Activated T-helper 2 cell treated with anti-CD3 and anti-CD28 coated beads, Interferon-gamma antibody, Interleukin-2, Interleukin-4, amounts not matched to agents 10 μg/mL and 5 μg/mL and 100 μg/mL, durations not matched to agents 14 hours and 24 hours and 36 hours (primary cell): ENCODE results near the gene BRAT1. TPM values are rescaled to one million over a fixed set of nuclear protein-coding genes. Genes with fewer than 3 reads are reported as not detected.

Source experiments
- DNase-seq: peaks from one replicate; pipeline ENCODE4 v3.0.0; 2021; ENCODE audit warnings: low spot score
- H3K27ac Mint-ChIP-seq: one replicate; pipeline ENCODE4 v1.8.0; 2021; ENCODE audit warnings: mixed read lengths
- H3K27me3 Mint-ChIP-seq: one replicate; pipeline ENCODE4 v1.8.0; 2021; ENCODE audit warnings: low read depth, mixed read lengths
- H3K36me3 Mint-ChIP-seq: one replicate; pipeline ENCODE4 v1.8.0; 2021; ENCODE audit warnings: low read depth, mixed read lengths
- H3K4me1 Mint-ChIP-seq: one replicate; pipeline ENCODE4 v1.8.0; 2021; ENCODE audit warnings: low read depth, mixed read lengths
- H3K4me3 Mint-ChIP-seq: one replicate; pipeline ENCODE4 v1.8.0; 2021; ENCODE audit warnings: low read depth, mild to moderate bottlenecking, moderate library complexity, mixed read lengths
- H3K9me3 Mint-ChIP-seq: one replicate; pipeline ENCODE4 v1.8.0; 2021; ENCODE audit warnings: mixed read lengths
- intact Hi-C: fragments of 100-400 bp; cut with micrococcal nuclease; formaldehyde crosslinking; loops from one replicate; pipeline ENCODE4 v1.15.1; 2023
- total RNA-seq: library from RNA; stranded (reverse); gene quantifications from 2 replicates; pipeline ENCODE4 v1.2.3, GENCODE V29; 2022

BRAT1 gene
- total RNA-seq, 1 donor from 2014 or later = 39.9 TPM

DNA sequence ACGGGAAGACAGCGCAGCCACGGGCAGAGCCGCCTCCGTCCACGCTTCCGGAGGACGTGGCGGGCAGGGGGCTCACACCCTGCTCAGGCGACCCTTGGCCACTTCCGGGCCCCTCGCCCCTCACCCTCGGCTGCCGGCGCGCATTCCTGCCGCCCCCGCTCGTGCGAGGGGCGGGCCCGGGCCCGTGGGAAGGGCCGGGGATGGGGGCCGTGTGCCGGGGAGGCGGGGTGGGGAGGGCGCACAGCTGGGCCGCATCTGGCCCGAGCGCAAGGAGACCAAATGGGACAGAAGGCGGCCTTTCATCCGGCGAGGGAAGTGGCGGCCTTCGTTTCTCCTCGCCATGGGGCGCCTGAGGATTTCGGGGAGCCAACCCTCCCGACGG is 36.6 kb downstream of the BRAT1 start:
- no peak for DNase-seq
- Mint-ChIP-seq H3K4me3 (peak overlapping the region; percentile 69), H3K4me1 (peaks cover 27% of the 10 kb centered on the region), H3K27ac (no peak overlapping the region), H3K9me3 (no peaks in the 10 kb centered on the region), H3K36me3 (peaks cover 6% of the 10 kb centered on the region), H3K27me3 (peaks cover 3% of the 10 kb centered on the region)
- intact Hi-C loops = loop anchor here (1.0 kb wide), 1 partner anchor 41 kb away; no protein-coding TSS in a partner anchor

DNA sequence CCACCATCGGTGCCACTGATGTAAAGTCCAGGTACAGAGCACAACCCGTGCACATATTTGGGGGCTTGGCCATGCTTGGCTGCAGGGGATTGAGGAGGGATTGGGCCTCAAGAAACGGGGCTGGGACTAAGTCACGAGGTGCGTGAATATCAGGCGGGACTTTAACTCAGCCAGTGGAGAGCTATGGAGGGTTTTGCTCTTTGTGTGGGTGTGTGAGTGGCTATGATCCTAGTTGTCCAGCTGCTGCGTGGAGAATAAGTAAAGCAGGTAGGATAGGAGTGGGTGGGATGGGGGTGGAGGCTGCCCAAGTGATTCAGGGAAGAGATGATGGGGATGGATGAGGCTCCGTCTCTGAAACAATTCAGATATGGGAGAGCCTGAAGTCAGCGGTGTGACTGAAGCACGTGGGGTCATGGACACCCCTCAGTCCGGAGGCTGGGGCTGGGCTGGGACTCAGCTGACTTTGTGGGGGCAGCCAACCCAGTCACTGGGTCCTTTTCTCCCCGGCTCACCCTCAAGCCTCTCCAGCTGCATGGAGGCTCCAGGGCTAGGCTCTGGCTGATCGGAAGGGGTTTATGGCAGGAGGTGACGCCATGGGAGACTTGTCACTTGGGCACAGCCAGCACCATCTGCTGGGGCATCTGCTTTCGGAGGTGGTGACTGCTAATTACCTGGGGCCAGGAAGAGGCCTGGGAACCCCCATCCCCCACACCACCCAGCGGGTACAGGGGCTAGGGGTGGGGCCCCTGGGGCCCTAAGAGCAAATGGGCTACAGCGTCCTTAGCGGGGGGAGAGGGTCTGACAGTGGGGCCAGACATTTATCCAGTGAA is 37.4 kb downstream of the BRAT1 start:
- DNase-seq = no peak
- Mint-ChIP-seq H3K4me3 (peak overlapping the region; percentile 52), H3K27me3 (peaks cover 3% of the 10 kb centered on the region), H3K4me1 (peaks cover 24% of the 10 kb centered on the region), H3K27ac (no peak overlapping the region), H3K9me3 (no peaks in the 10 kb centered on the region), H3K36me3 (peaks cover 6% of the 10 kb centered on the region)
- intact Hi-C loops = no loop called here

DNA sequence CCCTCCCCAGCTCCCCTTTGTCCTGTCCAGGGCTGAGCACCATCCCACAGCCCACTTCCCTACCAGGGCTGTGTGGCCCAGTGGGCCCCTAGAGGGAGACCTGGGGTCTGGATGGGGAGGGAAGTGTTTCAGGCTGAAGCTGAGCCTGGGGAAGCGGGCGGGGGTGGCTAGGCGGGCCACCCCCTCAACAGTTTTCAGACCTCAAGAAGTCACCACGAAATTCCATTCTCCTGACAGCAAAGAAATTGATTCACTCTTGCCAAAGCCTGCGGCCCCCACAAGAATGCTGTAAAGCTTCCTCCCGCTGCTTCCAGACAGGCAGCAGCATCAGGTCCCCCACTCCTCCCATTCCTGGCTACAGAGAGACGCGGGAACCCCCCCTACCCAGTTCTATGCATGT is 38.3 kb downstream of the BRAT1 start:
- H3K4me1 Mint-ChIP-seq = peaks cover 22% of the 10 kb centered on the region
- H3K4me3 Mint-ChIP-seq = no peak overlapping the region
- DNase-seq = no peak
- peaks cover 6% of the 10 kb centered on the region for H3K36me3 Mint-ChIP-seq
- H3K27ac Mint-ChIP-seq = no peak overlapping the region
- H3K27me3 Mint-ChIP-seq = peaks cover 3% of the 10 kb centered on the region
- intact Hi-C loops = no loop called here
- H3K9me3 Mint-ChIP-seq = no peaks in the 10 kb centered on the region

DNA sequence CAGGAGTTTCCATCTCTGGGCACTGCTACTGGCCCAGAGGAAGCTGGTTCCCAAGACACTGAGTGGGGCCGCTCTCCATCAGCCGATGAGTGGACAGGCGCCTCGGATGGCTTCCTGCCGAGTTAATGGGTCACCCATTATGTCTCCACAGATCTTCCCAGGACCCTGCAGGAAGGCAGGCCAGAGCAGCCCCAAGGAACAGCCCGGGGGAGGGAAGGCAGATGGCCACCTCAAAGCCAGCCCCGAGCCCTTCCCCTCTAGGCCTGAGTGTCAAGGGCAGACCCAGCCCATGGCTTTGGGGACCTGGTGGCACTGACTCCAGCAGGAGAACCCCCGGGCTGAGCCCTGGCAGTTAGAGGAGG is 39.1 kb downstream of the BRAT1 start:
- Mint-ChIP-seq H3K36me3 (no peaks in the 10 kb centered on the region), H3K4me3 (no peak overlapping the region), H3K4me1 (peaks cover 21% of the 10 kb centered on the region), H3K27me3 (peaks cover 3% of the 10 kb centered on the region), H3K9me3 (no peaks in the 10 kb centered on the region), H3K27ac (no peak overlapping the region)
- DNase-seq = no peak
- intact Hi-C loops = no loop called here

DNA sequence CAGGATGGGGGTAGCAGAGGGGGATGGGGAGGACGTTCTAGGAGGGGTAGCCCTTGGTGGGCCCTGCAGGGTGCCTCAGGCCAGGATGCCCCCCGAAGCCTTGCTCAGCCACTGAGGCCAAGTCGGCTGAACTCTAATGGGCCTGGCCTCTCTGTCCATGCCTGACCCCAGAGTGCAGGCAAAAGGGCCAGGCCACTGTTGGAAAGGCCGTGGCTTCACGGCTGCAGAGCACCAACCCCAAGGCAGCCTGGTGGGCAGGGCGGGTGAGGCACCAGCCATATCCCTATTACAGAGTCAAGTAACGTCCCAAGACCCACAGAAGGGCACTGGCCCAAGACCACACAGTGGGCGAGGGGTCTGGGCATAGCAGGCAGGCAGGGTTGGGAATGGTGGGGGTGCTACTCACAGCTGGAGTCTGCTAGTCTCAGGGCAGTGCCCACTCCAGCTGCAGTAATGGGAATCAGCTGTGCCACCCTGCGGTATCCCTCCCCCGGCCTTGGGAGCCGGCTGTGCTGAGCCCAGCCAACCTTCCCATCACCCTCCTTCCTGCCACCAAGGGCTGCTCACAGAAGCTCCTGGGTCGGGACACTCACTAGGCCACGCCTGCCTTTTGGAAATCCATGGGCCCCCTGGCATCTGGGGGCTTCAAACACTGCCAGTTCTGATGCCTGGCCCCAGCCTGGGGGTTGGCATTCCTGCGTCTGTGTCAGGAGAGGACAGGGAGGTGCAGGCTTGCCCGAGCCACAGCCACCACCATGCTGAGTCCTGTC is 39.7 kb downstream of the BRAT1 start:
- peaks cover 22% of the 10 kb centered on the region for H3K4me1 Mint-ChIP-seq
- H3K36me3 Mint-ChIP-seq = no peaks in the 10 kb centered on the region
- no peaks in the 10 kb centered on the region for H3K9me3 Mint-ChIP-seq
- H3K27me3 Mint-ChIP-seq = peaks cover 3% of the 10 kb centered on the region
- no peak overlapping the region for H3K4me3 Mint-ChIP-seq
- DNase-seq = no peak
- H3K27ac Mint-ChIP-seq = no peak overlapping the region
- intact Hi-C loops = no loop called here

DNA sequence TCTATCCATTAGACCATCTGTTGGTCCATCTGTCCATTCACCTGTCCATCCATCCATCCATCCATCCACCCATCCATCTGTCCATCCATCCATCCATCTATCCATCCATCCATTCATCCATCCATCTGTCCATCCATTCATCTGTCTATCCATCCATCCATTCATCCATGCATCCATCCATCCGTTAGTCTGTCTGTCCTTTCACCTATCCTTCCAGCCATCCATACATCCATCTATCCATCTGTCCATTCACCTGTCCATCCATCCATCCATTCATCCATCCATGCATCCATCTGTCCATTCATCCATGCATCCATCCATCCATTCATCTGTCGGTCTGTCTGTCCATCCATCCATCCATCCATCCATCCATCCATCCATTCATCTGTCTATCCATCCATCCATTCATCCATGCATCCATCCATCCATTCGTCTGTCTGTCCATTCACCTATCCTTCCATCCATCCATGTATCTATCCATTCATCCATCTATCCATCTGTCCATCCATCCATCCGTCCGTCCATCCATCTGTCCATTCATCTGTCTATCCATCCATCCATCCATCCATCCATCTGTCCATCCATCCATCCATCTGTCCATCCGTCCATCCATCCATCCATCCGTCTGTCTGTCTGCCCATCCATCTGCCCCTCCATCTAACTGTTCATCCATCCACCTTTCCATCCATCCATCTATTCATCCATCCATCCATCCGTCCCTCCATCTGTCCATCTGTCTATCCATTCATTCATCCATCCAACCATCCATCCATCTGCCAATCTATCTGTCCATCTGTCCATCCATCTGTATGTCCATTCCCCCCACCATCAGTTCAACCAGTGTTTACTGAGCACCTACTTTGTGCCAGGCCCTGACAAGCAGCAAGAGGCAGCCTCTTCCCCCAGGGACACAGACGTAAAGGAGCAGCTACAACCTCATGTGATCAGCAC is 40.6 kb downstream of the BRAT1 start:
- Mint-ChIP-seq H3K27me3 (peaks cover 3% of the 10 kb centered on the region), H3K4me3 (no peak overlapping the region), H3K9me3 (no peaks in the 10 kb centered on the region), H3K4me1 (peaks cover 22% of the 10 kb centered on the region), H3K27ac (no peak overlapping the region), H3K36me3 (no peaks in the 10 kb centered on the region)
- no peak for DNase-seq
- intact Hi-C loops = no loop called here

DNA sequence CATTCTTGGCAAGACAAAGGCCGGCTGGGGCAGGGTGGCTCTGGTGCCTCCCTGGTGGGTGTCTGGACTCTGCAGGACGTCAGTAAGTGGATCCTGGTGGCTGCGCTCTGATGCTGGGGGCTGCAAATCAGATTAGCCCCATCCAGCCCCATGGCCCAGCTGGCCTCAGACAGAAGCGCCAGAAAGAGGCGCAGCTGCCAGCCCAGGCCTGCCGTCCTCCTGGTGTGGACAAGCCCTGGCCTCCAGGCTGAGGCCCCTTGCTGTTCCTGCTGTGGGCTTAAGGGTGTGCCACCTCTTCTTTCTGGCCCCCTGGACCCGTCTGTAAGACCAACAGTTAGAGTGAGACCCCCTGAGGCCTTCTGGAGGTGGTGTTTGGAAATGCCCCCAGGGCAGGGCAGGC is 41.6 kb downstream of the BRAT1 start:
- Mint-ChIP-seq H3K27me3 (peaks cover 3% of the 10 kb centered on the region), H3K9me3 (no peaks in the 10 kb centered on the region), H3K36me3 (no peaks in the 10 kb centered on the region), H3K4me1 (peaks cover 30% of the 10 kb centered on the region), H3K27ac (no peak overlapping the region), H3K4me3 (no peak overlapping the region)
- intact Hi-C loops = no loop called here
- DNase-seq = no peak

DNA sequence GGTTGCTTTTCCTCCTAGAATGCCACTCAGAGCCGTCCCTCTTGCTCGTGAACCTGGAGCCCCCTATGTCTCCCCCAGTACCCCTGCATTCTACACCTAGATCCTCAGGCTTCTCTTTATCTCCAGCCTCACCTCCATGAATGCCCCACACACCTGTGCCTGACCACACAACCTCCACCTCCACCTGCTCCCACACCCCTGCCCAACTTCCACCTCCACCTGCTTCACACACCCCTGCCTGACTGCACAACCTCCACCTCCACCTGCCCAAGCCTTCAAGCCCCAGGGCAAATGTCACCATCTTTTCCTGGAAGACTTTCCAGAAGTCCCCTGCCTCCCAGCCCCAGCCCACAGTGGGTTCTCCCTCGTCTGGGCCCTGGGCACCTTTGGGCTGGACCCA is 42.6 kb downstream of the BRAT1 start:
- Mint-ChIP-seq H3K4me1 (peaks cover 33% of the 10 kb centered on the region), H3K4me3 (no peak overlapping the region)

DNA sequence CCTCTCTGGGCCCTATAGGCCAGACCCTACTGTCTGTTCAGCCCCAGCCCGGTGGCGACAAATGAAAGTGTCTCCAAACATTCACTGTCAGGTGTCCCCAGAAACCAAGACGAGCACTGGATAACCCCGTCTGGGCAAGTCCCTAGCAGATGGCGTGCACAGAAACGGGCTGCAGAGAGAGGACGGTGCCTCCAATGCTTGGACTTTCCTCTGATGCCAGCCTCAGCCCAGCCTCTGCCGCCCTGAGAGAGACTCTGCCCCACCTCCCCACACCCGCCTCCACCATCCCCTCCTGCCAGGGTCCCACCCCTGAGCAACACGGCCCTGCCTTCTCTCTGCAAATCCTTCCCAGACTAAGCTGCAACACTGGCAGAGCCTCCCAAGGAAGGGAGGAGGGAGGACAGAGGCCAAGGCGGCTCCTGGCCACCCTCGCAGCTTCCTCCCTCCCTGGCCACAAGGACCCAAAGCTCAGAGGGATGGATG is 43.1 kb downstream of the BRAT1 start:
- H3K9me3 Mint-ChIP-seq = no peaks in the 10 kb centered on the region
- peaks cover 29% of the 10 kb centered on the region for H3K4me1 Mint-ChIP-seq
- H3K4me3 Mint-ChIP-seq = no peak overlapping the region

More for the DNA sequence above, 42.6 kb downstream of the BRAT1 start:
- DNase-seq = no peak
- intact Hi-C loops = no loop called here
- Mint-ChIP-seq H3K27ac (peak overlapping the region; percentile 48), H3K36me3 (no peaks in the 10 kb centered on the region), H3K9me3 (no peaks in the 10 kb centered on the region), H3K27me3 (peaks cover 2% of the 10 kb centered on the region)

DNA sequence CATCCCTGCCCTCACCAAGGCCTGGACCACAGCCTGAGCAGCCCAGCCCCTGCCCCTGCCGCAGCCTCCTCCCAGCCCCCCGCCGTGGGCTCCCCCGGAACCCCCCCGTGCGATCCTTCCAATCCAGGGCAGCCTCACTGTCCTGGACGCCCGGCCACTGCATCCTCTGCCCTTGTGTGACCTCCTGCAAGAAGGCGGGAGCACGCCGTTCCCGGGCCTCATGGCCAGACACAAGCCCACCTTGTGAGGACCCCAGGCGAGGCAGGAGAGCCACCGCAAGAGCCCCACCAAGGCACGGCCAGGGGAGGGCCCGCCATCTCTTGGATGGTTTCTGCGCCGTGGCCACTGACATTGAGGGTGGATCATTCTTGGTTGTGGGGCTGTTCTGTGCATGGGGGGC is 43.6 kb downstream of the BRAT1 start:
- no peak for DNase-seq
- Mint-ChIP-seq H3K9me3 (no peaks in the 10 kb centered on the region), H3K4me3 (no peak overlapping the region), H3K36me3 (no peaks in the 10 kb centered on the region), H3K4me1 (peaks cover 27% of the 10 kb centered on the region), H3K27me3 (no peaks in the 10 kb centered on the region), H3K27ac (peak overlapping the region; percentile 54)
- intact Hi-C loops = no loop called here

More for the DNA sequence above, 43.1 kb downstream of the BRAT1 start:
- intact Hi-C loops = no loop called here
- H3K27ac Mint-ChIP-seq = peak overlapping the region; percentile 54
- no peak for DNase-seq
- no peaks in the 10 kb centered on the region for H3K27me3 Mint-ChIP-seq
- no peaks in the 10 kb centered on the region for H3K36me3 Mint-ChIP-seq

DNA sequence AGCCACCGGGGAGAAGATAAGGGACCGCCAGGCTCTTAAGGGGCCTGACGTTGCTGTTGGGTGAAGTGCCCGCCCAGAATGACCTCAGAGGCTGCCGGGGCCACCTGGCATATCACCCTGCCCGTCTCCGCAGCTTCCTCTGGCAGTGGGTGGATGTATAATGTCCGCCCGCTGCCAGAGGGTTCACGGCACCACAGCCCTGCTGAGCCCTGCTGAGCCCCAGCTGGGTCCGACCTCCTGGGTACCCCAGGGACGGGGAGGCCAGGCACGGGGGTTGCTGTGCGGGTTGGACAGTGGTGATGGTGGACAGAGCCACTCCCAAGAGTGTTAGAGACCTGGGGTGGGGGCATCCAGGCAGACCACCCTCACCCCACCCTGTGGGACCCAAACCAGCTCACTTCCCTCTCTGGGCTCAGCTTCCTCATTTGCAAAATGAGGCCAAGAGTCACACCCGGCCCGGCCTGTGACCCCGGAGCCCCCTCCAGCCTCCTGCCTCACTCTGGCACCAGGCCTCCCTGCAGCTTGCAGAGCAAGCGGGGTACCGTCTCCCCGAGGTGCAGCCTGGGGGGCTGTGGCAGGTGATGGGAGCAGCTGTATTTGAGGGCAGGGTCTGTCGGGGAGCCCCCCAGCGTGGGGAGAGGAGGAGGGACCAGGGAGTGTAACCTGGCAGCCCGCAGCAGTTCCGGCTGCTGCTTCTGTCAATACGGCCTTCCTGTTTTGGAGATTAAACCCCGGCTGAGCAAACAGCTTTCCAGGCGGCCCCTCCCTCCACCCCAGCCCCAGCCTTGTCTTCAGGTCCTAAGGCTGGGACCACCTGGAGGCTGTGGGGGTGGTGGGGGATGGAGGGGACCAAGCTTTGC is 44.2 kb downstream of the BRAT1 start:
- no peak overlapping the region for H3K4me3 Mint-ChIP-seq
- no peak for DNase-seq
- H3K27ac Mint-ChIP-seq = peak overlapping the region; percentile 66
- peaks cover 27% of the 10 kb centered on the region for H3K4me1 Mint-ChIP-seq
- intact Hi-C loops = no loop called here
- no peaks in the 10 kb centered on the region for H3K36me3 Mint-ChIP-seq
- H3K9me3 Mint-ChIP-seq = no peaks in the 10 kb centered on the region
- no peaks in the 10 kb centered on the region for H3K27me3 Mint-ChIP-seq
